Spleen (tissue), 11 donors: ENCODE data around the gene MAP3K6. TPM values are rescaled to one million over a fixed set of nuclear protein-coding genes. Genes with fewer than 3 reads are reported as not detected.
A peak's percentile ranks its signal among the peaks of the same experiment; 100 is the strongest.

ENCODE experiments used
- DNase-seq: peaks from one replicate; pipeline ENCODE4 v3.0.0-alpha.2; 2020
- H3K27ac ChIP-seq, 8 donors: fragments of 200-600 bp; sonication (generic) in 7 of 8; 1 replicate in 4 of 8; 2 replicates in 4 of 8; pipeline versions ENCODE4 v1.5.0 to v1.8.0; 2016 to 2021; ENCODE audit warnings: inconsistent platforms in 4 of 8, mild to moderate bottlenecking in 4 of 8, moderate library complexity in 1 of 8
- H3K27me3 ChIP-seq, 7 donors: fragments of 200-600 bp; sonication (generic) in 6 of 7; replicated peaks in 1 of 7; 1 replicate in 4 of 7; 2 replicates in 3 of 7; pipeline versions ENCODE4 v1.5.0 to v1.8.0; 2016 to 2021; ENCODE audit warnings: inconsistent platforms in 3 of 7, mild to moderate bottlenecking in 1 of 7
- H3K36me3 ChIP-seq, 6 donors: fragments of 200-600 bp; sonication (generic) in 5 of 6; 1 replicate in 4 of 6; 2 replicates in 2 of 6; pipeline versions ENCODE4 v1.5.0 to v1.8.0; 2016 to 2021; ENCODE audit warnings: inconsistent platforms in 2 of 6
- H3K4me1 ChIP-seq, 6 donors: fragments of 200-600 bp; sonication (generic) in 5 of 6; 1 replicate in 3 of 6; 2 replicates in 3 of 6; pipeline versions ENCODE4 v1.5.0 to v1.8.0; 2016 to 2021; ENCODE audit warnings: inconsistent platforms in 3 of 6
- H3K4me3 ChIP-seq, 8 donors: fragments of 200-600 bp; sonication (generic) in 7 of 8; 1 replicate in 4 of 8; 2 replicates in 4 of 8; pipeline versions ENCODE4 v1.5.0 to v1.8.0; 2016 to 2021; ENCODE audit warnings: inconsistent platforms in 4 of 8, mild to moderate bottlenecking in 4 of 8, moderate library complexity in 2 of 8
- H3K9me3 ChIP-seq, 8 donors: fragments of 200-600 bp; sonication (generic) in 7 of 8; 1 replicate in 4 of 8; 2 replicates in 4 of 8; pipeline versions ENCODE4 v1.5.0 to v1.8.0; 2016 to 2021; ENCODE audit warnings: inconsistent platforms in 4 of 8
- POLR2A ChIP-seq, 3 donors: fragments of 450-650 bp; IDR thresholded peaks; one replicate each; pipeline ENCODE4 v1.5.1; 2017; ENCODE audit warnings: antibody characterized with exemption in 3 of 3, mild to moderate bottlenecking in 1 of 3
- POLR2AphosphoS5 ChIP-seq, 3 donors: sonication (generic); formaldehyde crosslinking; IDR thresholded peaks; one replicate each; pipeline ENCODE4 v1.5.1; 2017; ENCODE audit warnings: antibody characterized with exemption in 3 of 3
- WGBS, 5 donors: extraction: QIAGEN DNeasy Blood & Tissue Kit in 3 of 5; methylation state at CpG; one replicate each; pipeline versions ENCODE4 v1.1.5 to v1.1.7; 2013 to 2018; 5-methylcytosine and 5-hydroxymethylcytosine counted together
- intact Hi-C: fragments of 100-400 bp; cut with DNase I; formaldehyde crosslinking; loops from one replicate; pipeline ENCODE4 v1.15.0; 2023; ENCODE audit warnings: low total_unique reads
- polyA plus RNA-seq, 3 donors: library from polyadenylated mRNA; stranded (reverse); fragments of 200-250 nt; gene quantifications; one replicate each; pipeline ENCODE4 v1.2.1, GENCODE V29; 2013
- total RNA-seq, 7 donors: library from RNA; depleted of rRNA in 3 of 7; stranded (reverse); fragments of >200 nt in 3 of 7; fragmentation: NEBNext Ultra II Directional in 4 of 7; extraction: Animal tissue kit (Norgen Biotek cat#: 25700) in 4 of 7; gene quantifications; one replicate each; pipeline versions ENCODE4 v1.1.0 to v1.2.1, GENCODE V29; 2016 to 2021
- TF ChIP-seq, protein P1 (sequence below), 11 experiments: fragments of 200-600 bp in 7 of 11; fragments of 450-650 bp in 4 of 11; sonication (generic) in 4 of 11; IDR thresholded peaks in 8 of 11; conservative IDR thresholded peaks in 3 of 11; 1 replicate in 7 of 11; 2 replicates in 4 of 11; pipeline versions ENCODE4 v1.4.0 to v1.8.0; 2016 to 2021; ENCODE audit warnings: antibody characterized with exemption in 11 of 11, inconsistent platforms in 4 of 11, mild to moderate bottlenecking in 1 of 11
- donor health status: healthy with polysubstance abuse.
- donor health status: DM: no; HTN: no; CAD: no; lungs with moderate emphysema.
- donor health status: DM: no; HTN: no; CAD: no.
- donor health status: Bipolar disorder and iron deficiency.
- donor health status: healthy.
- donor health status: DM: no; HTN: no; CAD: no.
- donor health status: DM: yes; HTN: yes; CAD: no.

MAP3K6 gene
- total and polyA plus RNA-seq, 10 donors = 20.3 to 55.0 (median 31.0) TPM

DNA sequence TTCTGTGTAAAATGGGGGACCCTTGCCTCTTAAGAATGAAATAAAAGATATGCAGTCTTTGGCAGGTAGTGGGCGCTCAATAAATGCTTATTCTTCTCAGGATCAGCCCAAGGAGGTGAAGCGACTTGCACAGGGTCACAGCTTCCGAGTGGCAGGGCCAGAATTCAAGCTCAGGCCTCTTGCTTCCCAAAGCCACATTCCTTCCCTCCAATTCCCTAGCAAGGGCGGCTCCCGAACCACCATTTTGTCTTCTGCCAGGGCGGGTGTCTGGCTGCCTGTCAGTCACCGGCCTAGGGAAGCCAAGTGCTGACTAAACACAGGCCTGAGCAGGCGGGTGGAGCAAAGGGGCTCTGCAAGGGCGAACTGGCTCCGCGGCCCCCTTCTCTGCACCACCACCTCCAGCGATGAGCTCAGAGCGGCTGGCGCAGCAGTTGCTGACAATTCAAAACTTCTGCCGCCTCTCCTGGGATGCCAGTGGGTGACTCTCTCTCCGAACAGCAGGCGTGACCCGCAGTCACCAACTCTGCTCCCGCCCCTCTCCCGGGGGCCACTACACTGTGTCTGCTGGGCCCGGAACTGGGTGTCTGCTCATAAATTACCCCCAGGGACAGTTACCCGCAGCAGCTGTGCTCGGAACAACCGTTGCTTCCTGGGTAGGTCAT lies 36.4 kb upstream of the MAP3K6 start:
- H3K27me3 ChIP-seq = no peaks in the 10 kb centered on the region
- peak; percentile 89 for DNase-seq
- intact Hi-C loops = loop anchor here (5.0 kb wide), 2 partner anchors 204 to 259 kb away; no protein-coding TSS in a partner anchor
- H3K9me3 ChIP-seq = no peaks in the 10 kb centered on the region
- peaks cover 0 to 37% (median 15%) of the 10 kb centered on the region in 6 donors for H3K36me3 ChIP-seq
- H3K27ac ChIP-seq = peak overlapping the region; percentile 2 to 84 (median 75)
- WGBS, 5 donors = 17 to 25% (median 21%) methylated on average over 20 to 24 of the region's 24 CpGs
- TF ChIP-seq POLR2AphosphoS5 (IDR thresholded peaks at IDR 0.05) = peak; percentile 39 to 84 (median 76)
- TF ChIP-seq POLR2A (IDR thresholded peaks at IDR 0.05) = no peak
- TF ChIP-seq, protein P1, sequence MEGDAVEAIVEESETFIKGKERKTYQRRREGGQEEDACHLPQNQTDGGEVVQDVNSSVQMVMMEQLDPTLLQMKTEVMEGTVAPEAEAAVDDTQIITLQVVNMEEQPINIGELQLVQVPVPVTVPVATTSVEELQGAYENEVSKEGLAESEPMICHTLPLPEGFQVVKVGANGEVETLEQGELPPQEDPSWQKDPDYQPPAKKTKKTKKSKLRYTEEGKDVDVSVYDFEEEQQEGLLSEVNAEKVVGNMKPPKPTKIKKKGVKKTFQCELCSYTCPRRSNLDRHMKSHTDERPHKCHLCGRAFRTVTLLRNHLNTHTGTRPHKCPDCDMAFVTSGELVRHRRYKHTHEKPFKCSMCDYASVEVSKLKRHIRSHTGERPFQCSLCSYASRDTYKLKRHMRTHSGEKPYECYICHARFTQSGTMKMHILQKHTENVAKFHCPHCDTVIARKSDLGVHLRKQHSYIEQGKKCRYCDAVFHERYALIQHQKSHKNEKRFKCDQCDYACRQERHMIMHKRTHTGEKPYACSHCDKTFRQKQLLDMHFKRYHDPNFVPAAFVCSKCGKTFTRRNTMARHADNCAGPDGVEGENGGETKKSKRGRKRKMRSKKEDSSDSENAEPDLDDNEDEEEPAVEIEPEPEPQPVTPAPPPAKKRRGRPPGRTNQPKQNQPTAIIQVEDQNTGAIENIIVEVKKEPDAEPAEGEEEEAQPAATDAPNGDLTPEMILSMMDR (IDR thresholded peaks at IDR 0.05 in 8 of 11, conservative IDR thresholded peaks at IDR 0.05 in 3 of 11) = peak in 6 of 11 experiments; percentile 7 to 47 (median 28)
- peaks cover 31 to 93% (median 59%) of the 10 kb centered on the region in 6 donors for H3K4me1 ChIP-seq
- H3K4me3 ChIP-seq = peak overlapping the region in 1 of 8 donors; percentile 41

DNA sequence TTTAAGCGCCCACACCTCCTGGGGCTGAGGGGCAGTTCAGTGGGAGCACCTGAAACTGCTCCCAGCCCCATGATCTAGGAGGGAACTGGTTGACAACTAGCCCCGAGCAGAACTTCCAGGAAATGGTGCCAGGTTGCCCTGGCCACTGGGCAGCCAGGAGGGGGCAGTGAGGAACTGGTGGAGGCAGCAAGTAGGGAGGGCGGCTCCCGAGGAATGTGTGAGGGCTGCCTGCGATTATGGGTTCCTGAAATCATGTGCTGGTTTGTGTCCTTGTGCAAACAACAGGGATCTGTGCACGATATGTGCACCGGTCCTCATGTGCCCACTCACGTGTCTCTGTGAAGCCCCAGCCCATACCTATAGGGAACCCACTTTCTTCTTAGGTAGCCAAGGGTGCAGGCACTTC lies 35.6 kb upstream of the MAP3K6 start:
- 22 to 41% (median 33%) methylated on average over 8 of the region's 8 CpGs for WGBS, 5 donors
- intact Hi-C loops = loop anchor here (5.0 kb wide), 2 partner anchors 205 to 260 kb away; no protein-coding TSS in a partner anchor
- Histone ChIP-seq H3K4me1 (peaks cover 31 to 90% (median 57%) of the 10 kb centered on the region in 6 donors), H3K36me3 (peaks cover 0 to 29% (median 7%) of the 10 kb centered on the region in 6 donors), H3K27ac (peak overlapping the region in 7 of 8 donors; percentile 67 to 84 (median 75)), H3K4me3 (no peak overlapping the region), H3K27me3 (no peaks in the 10 kb centered on the region), H3K9me3 (no peaks in the 10 kb centered on the region)
- TF ChIP-seq, protein P1 (IDR thresholded peaks at IDR 0.05 in 8 of 11, conservative IDR thresholded peaks at IDR 0.05 in 3 of 11) = peak in 10 of 11 experiments; percentile 46 to 70 (median 56)
- peak; percentile 82 to 84 (median 82) for TF ChIP-seq POLR2AphosphoS5 (IDR thresholded peaks at IDR 0.05)
- no peak for TF ChIP-seq POLR2A (IDR thresholded peaks at IDR 0.05)
- peak; percentile 91 for DNase-seq

DNA sequence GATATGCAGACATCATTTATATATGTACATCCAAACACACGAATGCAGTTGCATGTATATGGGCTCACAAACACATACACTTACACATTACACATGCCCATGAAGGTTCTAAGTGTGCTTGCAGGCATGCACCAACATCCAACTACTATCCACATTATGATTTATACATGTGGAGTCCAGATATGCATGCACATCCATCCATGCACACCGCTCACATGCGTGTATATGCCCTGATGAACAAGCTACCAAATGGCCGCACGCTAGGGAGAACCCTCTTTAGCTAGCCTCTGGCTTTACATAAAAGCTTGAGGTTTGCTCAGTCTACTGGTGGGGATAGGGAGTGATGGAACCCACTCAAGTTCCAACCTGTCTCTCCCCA lies 34.2 kb upstream of the MAP3K6 start:
- Histone ChIP-seq H3K4me3 (no peak overlapping the region), H3K9me3 (no peaks in the 10 kb centered on the region), H3K27me3 (no peaks in the 10 kb centered on the region), H3K4me1 (peaks cover 31 to 86% (median 47%) of the 10 kb centered on the region in 6 donors), H3K27ac (no peak overlapping the region), H3K36me3 (peaks cover 0 to 15% (median 0%) of the 10 kb centered on the region in 6 donors)
- intact Hi-C loops = loop anchor here (5.0 kb wide), 2 partner anchors 206 to 261 kb away; no protein-coding TSS in a partner anchor
- DNase-seq = no peak
- WGBS, 5 donors = 89 to 98% (median 93%) methylated on average over 5 of the region's 5 CpGs
- TF ChIP-seq POLR2AphosphoS5 (IDR thresholded peaks at IDR 0.05) (peak in 1 of 3 donors; percentile 79), POLR2A (IDR thresholded peaks at IDR 0.05) (no peak)

DNA sequence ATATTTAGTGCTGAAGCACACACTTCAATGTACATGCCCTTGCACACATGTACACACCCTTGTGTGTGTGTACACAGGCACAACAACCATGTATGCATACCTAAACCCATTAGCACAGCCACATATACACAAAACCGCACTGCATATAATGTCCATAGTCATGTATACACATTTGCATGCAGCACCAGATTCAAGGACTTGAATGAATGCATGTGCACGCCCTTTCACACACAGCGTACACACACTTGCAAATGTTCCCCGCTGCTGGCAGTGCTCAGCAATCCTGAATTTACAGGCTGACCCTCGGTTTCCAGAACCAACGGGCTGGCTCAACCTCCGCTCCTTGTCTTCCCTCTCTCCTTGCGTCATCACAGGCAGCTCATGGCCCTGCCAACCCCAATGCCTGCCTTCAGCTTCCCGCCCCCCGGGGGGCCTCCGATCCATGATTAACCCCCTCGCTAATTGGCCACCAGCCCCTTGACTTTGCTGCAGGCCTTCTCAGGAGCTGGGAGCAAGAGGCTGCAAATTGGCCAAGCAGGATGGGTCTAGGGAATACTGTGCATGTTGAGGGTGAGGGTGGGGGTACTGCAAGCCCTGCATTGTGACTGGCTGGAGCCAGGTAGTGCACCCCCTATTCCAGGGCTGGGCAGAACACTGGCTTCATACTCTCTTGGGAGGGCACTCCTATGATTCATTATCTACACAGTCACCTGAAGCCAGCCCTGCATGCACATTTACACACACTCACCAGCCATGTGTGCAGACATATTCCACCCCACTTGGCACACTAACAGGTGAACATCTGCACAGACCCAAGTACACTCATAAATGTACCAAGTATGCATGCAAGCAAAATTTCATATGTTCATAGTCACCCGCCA lies 33.6 kb upstream of the MAP3K6 start:
- Histone ChIP-seq H3K36me3 (peaks cover 0 to 9% (median 0%) of the 10 kb centered on the region in 6 donors), H3K9me3 (no peaks in the 10 kb centered on the region), H3K4me1 (peaks cover 33 to 86% (median 49%) of the 10 kb centered on the region in 6 donors), H3K27ac (no peak overlapping the region), H3K27me3 (no peaks in the 10 kb centered on the region), H3K4me3 (no peak overlapping the region)
- no peak for TF ChIP-seq POLR2A (IDR thresholded peaks at IDR 0.05)
- peak; percentile 58 to 74 (median 60) for TF ChIP-seq POLR2AphosphoS5 (IDR thresholded peaks at IDR 0.05)
- TF ChIP-seq, protein P1 (IDR thresholded peaks at IDR 0.05 in 8 of 11, conservative IDR thresholded peaks at IDR 0.05 in 3 of 11) = no peak
- 55 to 76% (median 64%) methylated on average over 13 of the region's 13 CpGs for WGBS, 5 donors
- intact Hi-C loops = loop anchor here (5.0 kb wide), 2 partner anchors 207 to 262 kb away; no protein-coding TSS in a partner anchor
- no peak for DNase-seq
